Measurements from ENCODE around the gene CLASP1. TPM values are rescaled to one million over a fixed set of nuclear protein-coding genes. Genes with fewer than 3 reads are reported as not detected.

CLASP1 gene
- total and polyA plus RNA-seq, 2 experiments from 2014 or later, result 16.6 to 56.3 TPM

- Histone ChIP-seq H2AFZ (no peak overlapping the region), H3K4me3 (no peak overlapping the region), H3F3A (replicated peaks; ENCODE audit: low read depth) (no peaks in the 10 kb centered on the region), H3K79me2 (replicated peaks; ENCODE audit: insufficient read depth) (peaks cover 92% of the 10 kb centered on the region), H3K9me2 (ENCODE audit: insufficient read depth) (no peaks in the 10 kb centered on the region), H3K4me1 (ENCODE audit: insufficient read depth) (no peaks in the 10 kb centered on the region), H4K20me1 (replicated peaks; ENCODE audit: insufficient read depth) (peaks cover 27% of the 10 kb centered on the region), H3K36me3 (ENCODE audit: insufficient read depth) (no peaks in the 10 kb centered on the region), H3K4me2 (no peak overlapping the region), H3K27ac (ENCODE audit: low read depth) (no peak overlapping the region), H3K27me3 (ENCODE audit: insufficient read depth) (no peaks in the 10 kb centered on the region)
- Mint-ChIP-seq H3K27ac (no peak overlapping the region), H3K27me3 (ENCODE audit: insufficient read depth, low read depth, poor library complexity) (no peaks in the 10 kb centered on the region), H3K36me3 (ENCODE audit: low read depth) (peaks cover 9% of the 10 kb centered on the region; the same call in 2 of the 3 replicates), H3K4me1 (no peaks in the 10 kb centered on the region), H3K4me3 (no peak overlapping the region), H3K9me3 (no peaks in the 10 kb centered on the region; the same call in 2 of the 3 replicates)
- no peak for TF ChIP-seq CTCF (conservative IDR thresholded peaks at IDR 0.05; ENCODE audit: low read depth in 2 of 2)
- no peak for TF ChIP-seq EZH2phosphoT487 (IDR thresholded peaks at IDR 0.05; ENCODE audit: unreplicated experiment)
- no peak for TF ChIP-seq ZNF462 (CRISPR knock-in tag; IDR thresholded peaks at IDR 0.05)
- no peak for TF ChIP-seq ZNF114 (CRISPR knock-in tag; IDR thresholded peaks at IDR 0.05)
- TF ChIP-seq NANOG (IDR thresholded peaks at IDR 0.05; ENCODE audit: borderline replicate concordance), result no peak
- no peak for TF ChIP-seq JUNB (IDR thresholded peaks at IDR 0.05; ENCODE audit: unreplicated experiment)
- TF ChIP-seq REST (IDR thresholded peaks at IDR 0.05; ENCODE audit: unreplicated experiment), result no peak
- TF ChIP-seq STAT1 (IDR thresholded peaks at IDR 0.05; ENCODE audit: unreplicated experiment), result no peak
- ATAC-seq (no peak), DNase-seq (ENCODE audit: low spot score) (no peak)
These were observed 23.3 kb downstream of the CLASP1 start for GRCh38 chr2:121625953-121626352.
